ENCODE data around the gene TSPAN14. TPM values are rescaled to one million over a fixed set of nuclear protein-coding genes. Genes with fewer than 3 reads are reported as not detected.

TSPAN14 gene
- total RNA-seq, 1 experiment from 2014 or later: 17.3 TPM

DNA sequence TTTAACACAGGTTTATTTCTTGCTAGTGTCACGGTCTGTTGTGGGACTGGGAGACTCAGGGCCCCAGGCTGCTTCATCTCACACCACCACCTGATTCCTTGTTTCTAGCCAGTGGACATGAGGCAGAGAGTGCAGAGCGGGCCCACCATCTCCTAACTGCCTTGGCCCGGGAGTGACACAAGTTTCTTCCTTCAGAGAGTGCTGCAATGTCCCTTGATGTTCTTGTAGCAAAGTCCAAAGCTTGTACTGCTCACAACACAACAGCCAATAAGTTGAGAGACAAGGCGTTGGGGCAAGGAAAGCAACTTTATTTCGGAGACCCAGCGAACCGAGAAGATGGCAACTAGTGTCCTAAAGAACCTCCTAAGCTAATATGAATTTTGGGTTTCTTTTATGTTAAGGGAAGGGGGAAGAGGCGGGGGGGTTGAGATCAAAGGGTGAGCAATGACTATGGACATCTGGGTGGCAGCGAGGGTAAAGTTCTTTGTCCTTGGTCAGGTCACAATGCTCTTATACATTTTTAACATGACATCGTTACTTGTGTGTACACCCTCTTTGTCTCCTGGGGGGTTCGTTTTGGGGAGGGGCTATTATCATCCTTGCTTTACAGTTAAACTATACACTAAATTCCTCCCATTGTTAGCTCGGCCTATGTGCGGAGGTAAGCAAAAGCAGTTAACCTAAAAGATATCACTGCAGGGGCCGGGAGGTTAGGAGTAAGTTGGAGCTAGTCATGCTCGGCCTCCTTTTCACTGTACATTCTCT lies 115.2 kb downstream of the TSPAN14 start:
- DNase-seq (ENCODE audit: extremely low read depth, low read depth): no peak

DNA sequence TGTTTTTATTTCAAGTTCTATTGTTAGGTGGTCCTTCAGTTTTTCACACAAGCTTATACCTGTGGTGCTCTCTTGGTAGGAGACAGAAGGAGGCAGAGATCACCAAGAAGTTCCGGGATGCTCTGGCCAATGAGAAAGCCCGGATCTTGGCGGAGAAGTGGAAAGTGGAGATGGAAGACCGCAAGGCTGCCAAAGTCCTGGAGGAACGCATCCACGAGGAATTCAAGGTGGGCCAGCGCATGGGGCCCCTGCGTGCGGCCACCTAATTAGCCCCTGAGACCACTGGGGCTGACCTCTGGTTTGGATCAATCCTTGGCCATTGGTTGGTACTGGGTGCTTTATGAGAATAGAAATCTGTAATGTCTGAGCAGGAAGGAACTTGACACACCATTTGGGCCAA lies 117.2 kb downstream of the TSPAN14 start:
- no peak for DNase-seq (ENCODE audit: extremely low read depth, low read depth)

- no peak for DNase-seq (ENCODE audit: extremely low read depth, low read depth)
Measured at GRCh38 chr10:80579181-80579763, 125.2 kb downstream of the TSPAN14 start.

- no peak for DNase-seq (ENCODE audit: extremely low read depth, low read depth)
Measured at GRCh38 chr10:80579849-80580637, 125.9 kb downstream of the TSPAN14 start.

- no peak for DNase-seq (ENCODE audit: extremely low read depth, low read depth)
Measured at GRCh38 chr10:80580638-80581468, 126.7 kb downstream of the TSPAN14 start.

GRCh38 chr10:80581469-80581835 lies 127.3 kb downstream of the TSPAN14 start:
- no peak for DNase-seq (ENCODE audit: extremely low read depth, low read depth)

- DNase-seq (ENCODE audit: extremely low read depth, low read depth): no peak
Measured at GRCh38 chr10:80582286-80582960, 128.3 kb downstream of the TSPAN14 start.

Other genes with a start within 250 kb of the TSPAN14 start
- gene ANXA11, start 248.8 kb upstream of the TSPAN14 start, total RNA-seq (2014; rRNA removed; shearing (Covaris generic)): 66.1 and 73.2 TPM in 2 replicates
- 0.02 and 0.61 TPM in 2 replicates for gene MAT1A, start 164.7 kb upstream of the TSPAN14 start, total RNA-seq (2014; rRNA removed; shearing (Covaris generic))
- not detected in 2 replicates for gene DYDC1, start 97.6 kb upstream of the TSPAN14 start, total RNA-seq (2014; rRNA removed; shearing (Covaris generic))
- gene DYDC2, start 97.5 kb upstream of the TSPAN14 start, total RNA-seq (2014; rRNA removed; shearing (Covaris generic)): not detected in 2 replicates
- gene PRXL2A, start 45.8 kb upstream of the TSPAN14 start, total RNA-seq (2014; rRNA removed; shearing (Covaris generic)): 22.6 and 26.9 TPM in 2 replicates
- 0.02 TPM in 1 of 2 replicates, not detected in the other for gene SH2D4B, start 83.6 kb downstream of the TSPAN14 start, total RNA-seq (2014; rRNA removed; shearing (Covaris generic))